ENCODE measurements around the gene MAGEB10. TPM values are rescaled to one million over a fixed set of nuclear protein-coding genes. Genes with fewer than 3 reads are reported as not detected.
"Not testable (repeated sequence)": the region's sequence is repeated elsewhere in the genome, so short reads cannot be mapped to it uniquely, and the experiment has no call there.

The MAGEB10 gene
- not detected in 2 replicates for total RNA-seq

DNA sequence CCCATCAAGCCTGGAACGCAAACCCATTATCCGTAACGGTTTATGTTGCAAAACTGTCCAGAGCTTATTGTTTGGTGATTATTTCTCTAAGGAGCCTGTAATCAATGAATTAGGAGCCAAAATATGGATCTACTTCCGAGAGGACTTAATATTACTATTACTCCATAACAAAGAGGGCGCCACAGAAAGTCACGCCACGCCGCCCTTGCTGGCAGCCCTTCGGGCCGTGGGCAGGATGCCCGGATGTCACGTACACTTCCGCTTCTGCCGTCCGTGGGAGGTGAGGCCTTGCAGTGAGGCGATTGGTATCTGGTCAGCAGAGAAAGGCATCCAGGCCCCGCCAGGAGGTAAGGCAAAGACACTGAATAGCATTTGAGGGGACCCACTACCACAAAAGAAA, at the start of gene MAGEB10:
Gene MAGEB10, plus strand, starts transcription at position 301 of the 400 bp plus-strand sequence. CDS start 13,317 bp downstream, outside the sequence.
- no peak for DNase-seq (ENCODE audit: low read depth in 2 of 2)

DNA sequence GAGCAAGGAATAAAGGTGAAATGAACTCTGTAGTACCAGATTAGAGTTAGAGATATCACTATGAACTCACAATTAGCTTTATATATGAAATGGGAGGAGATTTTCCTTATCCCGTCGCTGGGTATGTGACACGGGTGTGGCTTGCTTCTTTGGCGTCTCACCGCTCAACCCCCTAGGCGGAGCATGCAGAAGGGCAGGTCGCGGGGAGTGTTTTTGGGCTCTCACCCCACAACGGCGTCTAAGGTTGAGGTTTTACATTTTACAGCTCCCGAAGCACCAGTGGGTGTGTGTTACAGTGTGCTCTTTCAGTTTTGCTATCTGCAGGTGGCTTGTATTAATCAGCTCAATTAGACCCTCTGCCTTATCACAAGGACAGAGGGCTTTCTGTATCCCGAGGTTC, 42.1 kb upstream of the MAGEB10 start:
- DNase-seq (ENCODE audit: low read depth in 2 of 2) = no peak

- no peak for DNase-seq (ENCODE audit: low read depth in 2 of 2)
Measured at GRCh38 chrX:27767387-27767786, 40.4 kb upstream of the MAGEB10 start.

GRCh38 chrX:27775984-27776383, 31.8 kb upstream of the MAGEB10 start:
- DNase-seq (ENCODE audit: low read depth in 2 of 2) = no peak

GRCh38 chrX:27796640-27797257, 11.0 kb upstream of the MAGEB10 start:
- no peak for DNase-seq (ENCODE audit: low read depth in 2 of 2)

- no peak for DNase-seq (ENCODE audit: low read depth in 2 of 2)
Measured at GRCh38 chrX:27797575-27797974, 10.2 kb upstream of the MAGEB10 start.

DNA sequence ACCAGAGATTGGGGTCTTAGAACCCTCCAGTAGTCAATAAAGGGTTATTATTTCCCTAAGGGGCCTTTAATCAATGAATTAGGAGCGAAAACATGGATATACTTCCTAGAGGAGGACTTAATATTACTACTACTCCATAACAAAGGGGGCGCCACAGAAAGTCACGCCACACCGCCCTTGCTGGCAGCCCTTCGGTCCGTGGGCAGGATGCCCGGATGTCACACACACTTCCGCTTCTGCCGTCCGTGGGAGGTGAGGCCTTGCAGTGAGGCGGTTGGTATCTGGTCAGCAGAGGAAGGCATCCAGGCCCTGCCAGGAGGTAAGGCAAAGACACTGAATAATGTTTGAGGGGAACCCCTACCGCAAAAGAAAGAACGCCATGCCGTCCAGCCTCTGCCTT, 436 bp downstream of the MAGEB10 start:
- no peak for DNase-seq (ENCODE audit: low read depth in 2 of 2)

- not testable (repeated sequence) for DNase-seq (ENCODE audit: low read depth in 2 of 2)
Measured at GRCh38 chrX:27808991-27809859, 1.4 kb downstream of the MAGEB10 start.

- DNase-seq (ENCODE audit: low read depth in 2 of 2) = no peak
Measured at GRCh38 chrX:27815209-27815608, 7.4 kb downstream of the MAGEB10 start.

- no peak for DNase-seq (ENCODE audit: low read depth in 2 of 2)
Measured at GRCh38 chrX:27823812-27824211, 16.0 kb downstream of the MAGEB10 start.

- no peak for DNase-seq (ENCODE audit: low read depth in 2 of 2)
Measured at GRCh38 chrX:27838185-27838584, 30.4 kb downstream of the MAGEB10 start.

DNA sequence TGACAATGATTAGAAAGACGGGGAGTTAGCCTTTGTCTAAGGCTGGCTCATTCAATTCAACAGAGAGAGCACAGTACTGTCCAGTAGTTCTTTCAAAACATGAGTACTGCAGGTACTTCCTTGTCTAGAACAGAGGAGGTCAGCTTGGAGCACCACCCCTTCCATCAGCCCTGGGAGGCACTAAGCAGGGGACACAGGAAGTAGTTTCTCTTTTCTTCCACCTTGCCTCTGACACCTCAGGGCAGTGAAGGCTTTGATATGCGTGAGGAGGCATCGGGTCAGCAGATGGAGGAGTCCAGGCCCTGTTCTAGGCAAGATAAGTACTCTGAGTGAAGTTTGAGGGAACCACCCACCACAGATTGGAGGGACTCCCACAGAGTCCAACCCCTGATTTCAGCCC, 33.1 kb downstream of the MAGEB10 start:
- DNase-seq (ENCODE audit: low read depth in 2 of 2) = no peak

- DNase-seq (ENCODE audit: low read depth in 2 of 2) = no peak
Measured at GRCh38 chrX:27842859-27843258, 35.1 kb downstream of the MAGEB10 start.

DNA sequence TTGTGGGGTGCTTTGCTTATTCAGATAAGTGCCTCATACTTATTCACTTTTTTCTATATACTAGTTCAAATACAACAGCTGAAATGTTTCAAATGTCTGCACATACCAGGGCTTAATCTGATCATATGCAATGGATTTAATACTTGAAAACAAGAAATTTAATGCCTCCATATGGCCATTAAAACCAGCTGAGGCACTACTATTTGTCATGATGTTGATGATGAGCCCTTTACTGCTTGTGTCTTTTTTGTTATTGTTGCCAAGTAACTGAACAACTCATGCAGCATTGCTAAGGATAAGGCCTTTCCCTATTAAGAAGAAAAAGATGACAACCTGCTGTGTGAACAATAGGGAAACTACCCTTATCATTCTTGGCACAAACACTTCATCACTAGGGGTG, 52.5 kb downstream of the MAGEB10 start:
- no peak for DNase-seq (ENCODE audit: low read depth in 2 of 2)

- no peak for DNase-seq (ENCODE audit: low read depth in 2 of 2)
Measured at GRCh38 chrX:27863809-27864208, 56.0 kb downstream of the MAGEB10 start.

Other genes with a start within 250 kb of the MAGEB10 start
- gene DCAF8L2, start 217.6 kb upstream of the MAGEB10 start, total RNA-seq = not detected in 2 replicates
- not detected in 2 replicates for gene DCAF8L1, start 173.5 kb downstream of the MAGEB10 start, total RNA-seq

All from lung microvascular endothelial cell (primary cell).